ENCODE results near the gene PICK1. TPM values are rescaled to one million over a fixed set of nuclear protein-coding genes. Genes with fewer than 3 reads are reported as not detected.

PICK1 gene
- total and polyA plus RNA-seq, 11 donors: 18.8 to 41.5 (median 22.8) TPM

Other genes starting within 250 kb of the PICK1 start
- gene GCAT, start 249.5 kb upstream of the PICK1 start, total RNA-seq: 10 to 100 TPM; 25.2 to 83.6 (median 39.7) TPM
- gene GCAT, start 249.5 kb upstream of the PICK1 start, polyA plus RNA-seq: 10 to 100 TPM; 26.7 to 53.4 TPM
- not detected for gene GALR3, start 234.0 kb upstream of the PICK1 start, total RNA-seq
- not detected for gene GALR3, start 234.0 kb upstream of the PICK1 start, polyA plus RNA-seq
- gene ANKRD54, start 213.1 kb upstream of the PICK1 start, total RNA-seq: 10 to 100 TPM; 11.6 to 44.6 (median 15.9) TPM
- 10 to 100 TPM; 15.7 to 20.4 TPM for gene ANKRD54, start 213.1 kb upstream of the PICK1 start, polyA plus RNA-seq
- 100 to 1,000 TPM; 237 to 456 (median 369) TPM for gene EIF3L, start 208.0 kb upstream of the PICK1 start, total RNA-seq
- 100 to 1,000 TPM; 111 to 284 TPM for gene EIF3L, start 208.0 kb upstream of the PICK1 start, polyA plus RNA-seq
- gene MICALL1, start 151.1 kb upstream of the PICK1 start, total RNA-seq: 10 to 100 TPM; 15.8 to 40.7 (median 17.8) TPM
- gene MICALL1, start 151.1 kb upstream of the PICK1 start, polyA plus RNA-seq: 10 to 100 TPM; 10.6 to 21.3 TPM
- under 1 TPM in 7 of 9 donors, not detected in 2; 0.16 to 0.80 (median 0.44) TPM for gene C22orf23, start 103.8 kb upstream of the PICK1 start, total RNA-seq
- under 1 TPM; 0.37 to 0.65 TPM for gene C22orf23, start 103.8 kb upstream of the PICK1 start, polyA plus RNA-seq
- gene POLR2F, start 103.7 kb upstream of the PICK1 start, total RNA-seq: 100 to 1,000 TPM in 1 of 9 donors, 10 to 100 TPM in 8; 60.7 to 120 (median 77.5) TPM
- 100 to 1,000 TPM; 140 to 218 TPM for gene POLR2F, start 103.7 kb upstream of the PICK1 start, polyA plus RNA-seq
- 1 to 10 TPM in 5 of 9 donors, under 1 TPM in 4; 0.43 to 7.6 (median 1.1) TPM for gene SOX10, start 72.8 kb upstream of the PICK1 start, total RNA-seq
- gene SOX10, start 72.8 kb upstream of the PICK1 start, polyA plus RNA-seq: 1 to 10 TPM in 1 of 2 donors, under 1 TPM in 1; 0.82 to 1.8 TPM
- not detected for gene SLC16A8, start 26.8 kb downstream of the PICK1 start, total RNA-seq
- under 1 TPM in 1 of 2 donors, not detected in 1; 0.34 TPM for gene SLC16A8, start 26.8 kb downstream of the PICK1 start, polyA plus RNA-seq
- gene BAIAP2L2, start 53.3 kb downstream of the PICK1 start, total RNA-seq: under 1 TPM in 8 of 9 donors, not detected in 1; 0.09 to 0.30 (median 0.22) TPM
- under 1 TPM; 0.17 to 0.27 TPM for gene BAIAP2L2, start 53.3 kb downstream of the PICK1 start, polyA plus RNA-seq
- gene PLA2G6, start 124.4 kb downstream of the PICK1 start, total RNA-seq: 10 to 100 TPM in 6 of 9 donors, 1 to 10 TPM in 3; 6.1 to 17.9 (median 11.0) TPM
- 10 to 100 TPM in 1 of 2 donors, 1 to 10 TPM in 1; 4.9 to 14.2 TPM for gene PLA2G6, start 124.4 kb downstream of the PICK1 start, polyA plus RNA-seq
- 10 to 100 TPM in 3 of 9 donors, 1 to 10 TPM in 6; 1.9 to 35.8 (median 4.0) TPM for gene MAFF, start 144.6 kb downstream of the PICK1 start, total RNA-seq
- gene MAFF, start 144.6 kb downstream of the PICK1 start, polyA plus RNA-seq: 10 to 100 TPM in 1 of 2 donors, 1 to 10 TPM in 1; 4.7 to 36.0 TPM
- gene TMEM184B, start 215.6 kb downstream of the PICK1 start, total RNA-seq: 100 to 1,000 TPM in 1 of 9 donors, 10 to 100 TPM in 8; 37.6 to 103 (median 47.0) TPM
- gene TMEM184B, start 215.6 kb downstream of the PICK1 start, polyA plus RNA-seq: 10 to 100 TPM; 19.5 to 54.4 TPM